ENCODE measurements around the gene ESPN.

ESPN gene

DNA sequence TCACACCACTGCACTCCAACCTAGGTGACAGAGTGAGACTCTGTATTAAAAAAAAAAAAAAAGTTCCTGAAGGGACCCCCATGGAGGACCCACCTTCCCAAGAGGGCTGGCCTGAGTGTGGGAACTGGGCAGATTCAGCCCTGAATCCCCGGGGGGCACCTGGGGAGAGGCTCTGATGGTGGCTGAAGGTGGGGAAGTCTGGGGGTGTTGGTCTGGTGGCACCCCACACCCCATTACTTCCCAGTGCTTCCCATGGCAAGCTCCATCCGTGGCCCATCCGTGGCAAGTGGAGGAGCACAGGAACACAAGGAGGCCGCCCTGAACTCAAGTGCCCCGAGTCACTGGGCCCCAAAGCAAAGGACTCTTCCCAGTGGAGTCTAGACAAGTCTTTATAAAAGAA is 42.2 kb downstream of the ESPN start:
- DNase-seq = no peak

DNA sequence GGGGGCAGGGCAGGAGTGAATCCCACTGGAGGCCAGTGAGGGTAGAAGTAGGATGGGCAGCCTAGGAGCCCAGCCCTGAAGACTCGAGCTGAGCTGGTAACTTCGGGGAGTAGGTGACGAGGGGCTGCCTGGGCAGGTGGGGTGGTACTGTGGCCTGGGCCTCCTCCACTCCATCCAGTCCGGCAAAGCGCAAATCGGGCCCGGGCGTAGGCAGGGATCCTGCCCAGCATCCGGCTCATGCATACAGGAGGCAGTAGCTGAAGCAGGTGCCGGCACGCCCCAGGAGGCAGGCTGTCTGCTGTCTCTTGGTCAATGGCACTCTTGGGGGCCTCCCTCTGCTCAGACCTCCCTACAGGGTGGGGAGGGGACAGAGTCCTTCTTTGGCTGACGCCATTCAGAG is 42.6 kb downstream of the ESPN start:
- no peak for DNase-seq

DNA sequence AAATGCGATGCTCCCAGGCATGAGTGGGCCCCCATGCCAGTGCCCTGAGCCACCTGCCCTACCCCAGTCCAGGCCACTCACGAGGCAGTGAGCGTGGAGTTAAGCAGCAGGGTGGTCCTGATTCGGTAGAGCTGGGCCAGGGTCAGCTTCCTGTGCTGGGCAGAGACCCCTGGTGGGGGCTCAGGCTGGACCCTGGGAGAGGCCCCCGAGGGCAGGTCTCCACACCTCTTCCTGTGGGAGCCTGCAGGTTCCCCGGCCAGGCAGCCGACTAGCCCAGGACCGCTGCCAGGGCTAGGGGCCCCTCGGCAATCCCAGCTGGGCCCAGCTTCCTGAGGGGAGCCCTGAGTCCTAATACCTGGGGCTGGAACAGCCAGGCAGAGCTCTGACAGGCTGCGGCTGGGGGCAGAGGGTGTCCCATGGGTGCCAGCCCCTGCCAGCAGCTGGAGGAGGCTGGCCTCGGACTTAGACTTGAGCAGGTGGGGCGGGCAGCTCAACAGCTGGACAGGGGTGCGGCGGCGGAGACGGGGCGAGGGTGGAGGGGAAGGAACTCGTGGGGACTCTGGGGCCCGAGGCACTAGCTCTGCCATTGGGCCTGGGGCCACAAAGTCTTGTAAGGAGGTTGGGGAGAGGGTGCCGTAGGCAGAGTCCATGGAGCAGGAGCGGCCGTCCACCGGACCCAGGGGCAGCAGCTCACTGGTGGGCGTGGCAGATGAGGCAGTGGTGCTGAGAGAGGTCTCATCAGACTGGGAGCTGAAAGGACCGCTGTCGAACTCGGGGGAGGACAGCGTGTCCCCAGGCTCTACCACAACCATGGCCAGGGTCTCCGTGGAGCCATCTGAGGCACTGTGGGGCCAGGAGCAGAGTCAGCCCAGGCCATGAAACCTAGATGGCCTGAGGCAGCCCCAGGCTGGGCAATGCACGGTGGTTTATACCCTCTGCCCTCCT is 43.4 kb downstream of the ESPN start:
- no peak for DNase-seq

DNA sequence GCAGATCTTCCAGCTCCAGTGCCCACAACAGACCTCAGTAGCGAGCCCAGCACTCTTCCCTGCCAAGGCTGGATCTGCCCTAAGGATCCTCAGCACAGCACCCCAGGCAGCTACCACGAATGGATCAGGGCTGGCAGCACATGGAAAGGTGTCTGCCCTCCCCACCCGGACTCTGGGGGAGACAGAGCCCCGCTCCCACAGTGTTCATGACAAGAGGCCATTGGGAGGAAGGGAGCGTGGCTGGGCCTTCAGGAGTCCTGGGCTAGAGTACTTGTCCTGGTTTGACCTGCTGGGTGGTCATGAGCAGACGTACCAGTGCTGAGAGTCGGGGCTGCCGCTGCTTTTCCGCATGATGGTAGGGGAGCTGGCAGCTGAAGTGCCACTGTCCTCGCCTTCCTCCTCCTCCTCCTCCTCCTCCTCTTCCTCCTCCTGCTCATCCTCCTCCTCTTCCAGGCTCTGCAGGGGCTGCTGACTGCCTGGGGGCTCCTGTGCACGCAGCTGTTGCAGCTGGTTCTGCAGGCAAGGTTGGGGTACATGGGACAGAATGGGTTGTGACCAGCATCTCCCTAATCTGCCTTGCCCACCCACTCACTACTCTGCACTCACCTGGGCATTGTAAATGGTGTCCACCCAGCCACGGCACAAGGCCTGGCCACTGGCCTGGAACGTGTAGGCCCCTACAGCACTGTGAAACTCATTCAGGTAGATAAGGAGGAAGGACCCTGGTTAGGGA is 44.3 kb downstream of the ESPN start:
- no peak for DNase-seq

DNA sequence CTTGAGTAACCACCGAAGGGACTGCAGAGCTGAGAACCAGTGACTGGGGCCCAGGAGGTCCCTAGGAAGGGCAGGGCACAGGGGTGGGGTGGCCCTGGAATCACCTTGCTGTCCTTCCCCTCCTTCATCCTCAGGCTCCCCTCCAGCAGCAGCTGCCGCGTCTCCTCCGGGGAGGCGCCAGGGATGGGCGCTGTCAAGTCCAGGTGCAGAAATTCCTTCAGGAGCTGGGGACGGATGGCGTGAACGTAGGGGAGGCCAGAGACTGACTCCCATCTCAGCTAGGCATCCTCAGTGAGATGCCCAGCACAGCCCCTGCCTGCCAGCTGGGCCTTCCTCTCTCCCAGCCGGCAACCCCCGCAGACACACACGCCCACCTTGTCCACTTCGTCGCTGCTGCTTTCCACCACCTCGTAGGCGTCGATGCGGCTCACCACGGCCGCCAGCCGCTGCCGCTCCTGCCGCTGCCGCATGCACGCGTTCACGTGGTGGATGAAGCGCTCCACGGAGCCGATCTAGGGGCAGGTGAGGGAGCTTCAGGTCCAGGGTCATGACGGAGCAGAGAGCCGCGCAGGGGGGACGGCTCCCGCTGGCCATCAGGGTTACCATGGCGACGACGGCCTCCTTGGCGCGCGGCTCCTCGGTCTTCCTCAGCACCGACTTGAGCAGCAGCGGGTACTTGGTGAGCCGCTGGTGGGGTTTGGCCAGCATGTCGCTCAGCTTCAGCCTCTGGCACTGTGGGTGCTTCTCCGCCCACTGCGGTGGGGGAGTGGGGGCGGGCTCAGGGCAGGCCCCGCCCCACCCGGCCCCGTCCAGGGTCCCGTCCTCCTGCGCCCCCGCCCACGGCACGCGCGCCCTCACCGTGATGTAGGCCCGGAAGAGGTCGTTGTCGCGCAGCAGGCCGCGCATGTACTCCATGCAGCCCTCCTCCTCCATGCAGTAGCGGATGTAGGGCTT is 45.8 kb downstream of the ESPN start:
- no peak for DNase-seq

DNA sequence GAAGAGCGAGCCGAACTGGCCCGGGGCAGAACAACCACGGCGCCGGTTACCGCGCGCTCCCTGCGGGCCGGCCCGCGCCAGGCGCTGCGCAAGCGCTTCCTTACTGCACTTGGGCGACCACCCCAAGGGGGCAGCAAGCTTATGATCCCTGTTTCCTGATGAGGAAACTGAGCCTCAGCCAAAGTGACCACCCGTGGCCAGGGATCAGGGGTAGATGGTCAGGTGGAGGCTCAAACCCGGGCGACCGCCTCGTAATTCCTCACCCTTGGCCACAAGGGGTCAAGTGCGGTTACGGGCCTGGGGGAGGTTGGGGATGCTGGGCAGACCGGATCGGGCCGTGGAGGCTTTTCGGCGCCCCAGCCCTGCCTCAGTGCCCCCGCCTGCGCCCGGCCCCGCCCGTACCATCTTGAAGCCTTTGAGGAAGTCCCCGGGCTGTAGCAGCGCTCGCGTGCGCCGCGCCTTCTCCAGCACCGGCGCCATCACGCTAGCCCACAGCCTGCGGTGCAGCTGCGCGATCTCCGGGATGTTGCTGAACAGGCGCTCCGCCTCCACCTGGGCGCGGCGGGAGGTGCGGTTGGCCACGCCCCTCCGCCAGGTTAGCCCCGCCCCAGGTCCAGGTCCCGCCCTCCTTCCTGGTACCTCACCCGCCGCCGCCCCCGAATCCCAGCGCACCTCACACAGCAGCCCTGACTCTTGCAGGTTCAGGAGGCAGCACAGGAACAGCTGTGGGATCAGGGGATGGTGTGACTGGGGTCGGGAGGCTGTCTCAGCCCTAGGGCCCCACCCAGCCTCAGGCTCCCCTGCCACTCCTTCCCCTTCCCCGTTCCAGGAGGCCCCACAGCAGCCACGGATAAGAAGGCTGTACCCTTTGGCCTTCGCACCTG is 46.8 kb downstream of the ESPN start:
- peak; percentile 79 for DNase-seq

DNA sequence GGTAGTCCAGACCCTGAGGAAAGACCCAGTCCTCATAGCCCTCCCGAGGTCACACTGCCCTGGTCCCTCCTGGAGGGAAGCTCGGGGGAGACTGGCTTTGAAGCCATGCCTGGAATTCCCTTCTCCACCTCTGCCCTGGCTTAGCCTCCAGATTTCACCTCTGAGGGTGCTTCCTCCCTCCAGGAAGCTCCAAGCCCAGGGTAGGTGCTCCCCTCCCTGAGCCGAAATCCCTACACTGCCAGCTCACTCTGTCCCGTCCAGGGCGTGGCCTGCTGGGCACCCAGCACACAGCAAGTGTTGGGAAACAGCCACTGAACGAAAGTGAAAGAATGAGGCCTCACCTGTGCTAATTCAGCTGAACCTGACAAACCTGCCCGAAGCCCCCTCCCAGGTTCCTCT is 47.4 kb downstream of the ESPN start:
- peak; percentile 64 for DNase-seq

DNA sequence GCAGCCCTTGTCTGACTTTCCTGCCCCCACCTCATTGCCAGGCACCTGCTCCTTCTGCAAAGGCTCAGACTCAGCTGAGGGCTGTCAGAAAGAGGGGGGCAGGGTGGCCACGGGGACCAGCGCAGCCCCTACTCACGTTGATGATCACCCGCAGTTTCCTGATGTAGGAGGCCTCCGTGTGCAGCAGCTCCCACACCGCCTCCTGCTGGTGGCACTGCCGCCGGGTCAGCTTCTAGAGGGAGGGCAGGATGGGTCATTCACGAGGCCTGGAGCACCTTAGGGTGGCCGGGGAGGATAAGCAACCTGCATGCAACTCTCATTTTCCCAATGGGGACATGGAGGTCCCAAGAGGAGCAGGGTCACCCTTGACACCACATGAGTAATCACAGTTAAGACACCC is 47.8 kb downstream of the ESPN start:
- DNase-seq = no peak

DNA sequence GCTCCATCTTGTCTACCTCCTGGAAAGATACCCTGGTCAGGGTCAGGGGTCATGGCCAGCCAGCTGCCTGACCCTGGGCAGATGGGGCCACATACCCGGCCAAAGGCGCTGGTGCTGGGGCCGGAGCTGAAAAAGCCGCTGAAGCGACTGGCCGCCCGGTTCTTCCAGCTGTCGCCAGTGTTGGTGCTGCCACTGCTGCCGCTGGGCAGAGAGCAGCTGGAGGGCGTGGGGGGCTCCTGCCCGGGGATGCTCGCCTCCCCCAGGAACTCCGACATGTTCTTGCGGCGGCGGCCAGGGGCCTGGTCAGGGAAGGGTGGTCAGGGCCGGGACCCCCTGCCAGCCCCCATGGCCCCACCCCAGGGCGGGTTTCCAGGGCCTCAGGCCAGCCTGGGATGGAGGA is 48.6 kb downstream of the ESPN start:
- DNase-seq = no peak

DNA sequence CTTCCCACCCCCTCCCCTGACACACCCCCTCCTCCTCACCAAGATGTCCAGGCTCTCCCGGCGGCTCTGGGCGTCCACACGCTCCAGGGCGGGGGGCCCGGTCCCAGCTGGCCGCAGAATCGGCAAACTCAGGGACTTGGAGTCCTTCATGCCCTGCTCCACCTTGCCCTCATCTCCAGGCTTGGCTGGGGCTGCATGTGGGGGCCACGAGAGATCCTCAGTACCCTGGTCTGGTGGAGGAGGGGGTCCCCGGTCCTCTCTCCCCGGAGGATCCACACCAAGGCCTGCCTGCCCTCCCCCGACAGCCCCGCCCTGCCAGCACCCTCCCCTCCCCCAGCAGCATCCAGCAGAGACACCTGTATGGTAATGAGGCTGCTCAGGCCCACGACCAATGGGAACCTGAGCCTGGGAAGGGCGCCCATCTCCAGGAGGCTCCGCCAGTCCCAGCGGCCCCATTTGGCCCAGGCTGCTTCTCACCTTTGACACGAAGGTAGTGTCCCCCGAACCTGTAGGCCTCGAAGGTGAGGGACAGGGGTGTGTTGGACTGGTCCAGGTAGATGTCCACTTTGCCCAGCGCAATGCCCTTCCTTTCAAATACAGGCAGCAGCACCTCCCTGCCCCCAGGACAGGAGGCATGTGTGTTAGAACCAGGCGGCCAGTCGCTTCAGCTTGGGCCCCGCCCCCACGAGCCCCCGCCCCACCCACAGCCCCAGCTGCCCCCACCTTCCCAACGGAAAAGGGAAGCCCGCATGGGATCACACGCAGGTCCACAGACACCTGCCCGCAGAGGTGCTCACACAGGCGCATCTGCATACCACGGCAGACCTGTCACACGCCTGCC is 49.6 kb downstream of the ESPN start:
- peak; percentile 73 for DNase-seq

DNA sequence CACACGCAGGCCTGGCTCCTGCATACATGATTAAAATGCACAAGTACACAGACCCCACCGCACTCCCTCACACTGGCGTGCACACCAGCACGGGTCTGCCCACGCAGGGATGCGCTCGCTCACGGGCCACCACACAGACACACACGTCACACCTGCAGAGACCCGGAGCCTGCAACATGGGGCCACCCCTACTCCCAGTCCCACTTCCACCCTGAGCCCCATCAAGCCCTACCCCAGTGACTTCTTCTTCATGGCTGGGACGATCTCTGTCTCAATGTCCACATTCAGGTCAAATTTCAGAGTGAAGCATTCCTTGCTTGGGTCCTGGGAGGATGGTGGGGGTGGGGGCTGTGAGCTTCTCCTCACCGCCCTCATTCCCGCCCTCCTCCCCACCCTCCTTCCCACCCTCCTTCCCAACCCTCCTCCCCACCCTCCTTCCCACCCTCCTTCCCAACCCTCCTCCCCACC is 50.3 kb downstream of the ESPN start:
- no peak for DNase-seq

DNA sequence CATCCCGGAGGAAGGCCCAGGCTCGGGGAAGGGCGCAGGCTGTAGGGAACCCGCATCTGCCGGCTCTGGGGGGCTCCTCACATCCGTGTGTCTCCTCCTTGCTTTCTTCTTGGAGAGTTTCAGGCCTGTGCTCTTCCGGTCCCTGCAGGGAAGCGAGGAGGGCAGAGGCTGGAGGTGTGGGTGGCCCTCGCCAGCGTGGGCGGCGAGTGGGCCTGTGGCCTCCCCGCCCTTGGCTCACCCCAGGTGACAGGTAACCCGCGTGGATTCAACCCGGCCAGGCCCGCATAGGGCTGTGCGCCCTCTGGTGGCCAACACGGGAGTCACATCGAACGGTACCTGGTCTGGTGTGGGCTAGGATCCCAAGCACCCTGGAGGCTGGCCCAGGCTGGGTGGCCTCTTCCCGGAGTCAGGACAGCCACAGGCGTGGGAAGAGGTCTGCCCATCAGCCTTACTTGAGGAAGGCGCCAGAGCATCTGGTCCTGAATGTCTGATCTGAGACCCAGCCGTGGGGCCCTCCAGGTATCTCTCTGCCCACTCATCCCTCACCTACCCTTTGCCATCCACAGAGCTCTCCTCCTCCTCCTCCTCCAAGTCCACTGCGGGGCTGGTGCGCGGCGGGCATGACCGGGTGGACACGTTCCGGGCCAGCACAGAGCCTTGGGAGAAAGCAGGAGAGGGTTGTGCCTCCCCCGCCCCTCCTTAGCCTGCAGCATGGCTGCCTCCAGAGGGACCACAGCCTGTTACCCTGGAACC is 51.0 kb downstream of the ESPN start:
- DNase-seq = peak; percentile 44

DNA sequence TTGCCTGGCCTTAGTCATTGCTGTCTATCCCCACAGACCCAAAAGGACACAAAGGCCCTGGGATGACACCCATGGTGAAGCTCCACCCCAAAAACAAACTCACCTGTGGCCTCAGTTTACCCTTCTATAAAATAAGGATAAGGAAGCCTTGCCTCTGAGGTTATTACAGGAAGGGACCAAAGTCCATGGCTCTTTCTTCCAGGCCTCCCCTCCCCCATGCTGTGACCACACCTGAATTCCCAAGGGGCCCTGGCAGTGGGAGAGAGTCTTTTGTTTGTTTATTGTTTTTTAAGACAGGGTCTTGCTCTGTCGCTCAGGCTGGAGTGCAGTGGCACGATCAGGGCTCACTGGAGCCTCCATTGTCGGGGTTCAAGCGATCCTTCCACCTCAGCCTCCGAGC is 51.9 kb downstream of the ESPN start:
- DNase-seq = no peak

DNA sequence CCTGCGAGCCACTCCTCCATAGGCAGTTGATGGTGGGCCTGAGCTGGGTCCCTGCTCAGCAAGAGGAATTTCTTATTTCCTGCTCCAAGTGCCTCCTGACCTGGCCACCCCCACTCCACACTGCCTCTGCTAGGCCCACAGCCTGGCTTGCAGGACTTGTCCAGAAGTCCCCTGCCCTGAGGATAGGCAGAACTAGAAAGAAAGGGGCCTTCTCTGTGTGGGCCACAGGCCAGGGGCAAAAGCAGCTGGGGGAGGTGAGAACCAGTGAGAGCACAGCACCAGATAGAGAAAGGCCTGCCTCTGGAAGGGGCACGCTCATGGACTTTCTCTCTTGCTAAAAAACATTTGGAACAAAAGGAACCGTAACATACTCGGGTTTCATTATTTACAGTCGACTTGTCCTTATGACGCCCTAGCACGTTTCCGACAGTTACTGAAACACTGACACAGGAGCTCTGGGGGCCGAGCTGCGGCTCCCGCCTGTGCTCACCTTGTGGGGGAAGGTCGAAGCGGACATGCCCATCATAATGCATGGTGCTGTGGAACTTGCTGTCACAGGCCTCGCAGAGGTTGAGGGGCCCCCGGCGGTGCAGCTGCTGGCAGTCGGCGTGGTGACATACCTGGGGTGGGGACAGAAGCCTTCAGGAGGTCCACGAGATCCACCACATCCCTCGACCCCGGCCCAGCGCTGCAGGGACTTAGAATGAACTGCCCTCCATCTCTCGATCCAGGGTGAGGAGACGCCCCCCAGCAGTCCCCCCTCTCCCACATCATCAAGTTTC is 52.7 kb downstream of the ESPN start:
- DNase-seq = no peak

DNA sequence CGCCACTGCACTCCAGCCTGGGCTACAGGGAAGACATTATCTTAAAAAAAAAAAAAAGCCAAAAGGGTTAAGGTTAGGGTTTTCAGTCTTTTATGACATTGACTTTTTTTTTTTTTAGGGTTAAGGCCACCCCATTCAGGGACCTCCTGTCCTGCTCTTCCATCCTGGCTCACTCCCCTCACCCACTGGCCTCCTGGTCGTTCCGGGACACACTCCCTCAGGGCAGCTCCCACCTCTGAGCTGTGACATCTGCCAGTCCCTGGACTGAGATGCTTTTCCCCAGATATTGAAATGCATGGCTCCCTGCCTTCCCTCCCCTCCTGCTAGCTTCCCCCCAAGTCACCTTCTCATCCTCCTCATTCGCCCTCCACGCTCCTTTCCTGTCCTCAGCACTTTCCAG is 57.2 kb downstream of the ESPN start:
- DNase-seq = no peak

DNA sequence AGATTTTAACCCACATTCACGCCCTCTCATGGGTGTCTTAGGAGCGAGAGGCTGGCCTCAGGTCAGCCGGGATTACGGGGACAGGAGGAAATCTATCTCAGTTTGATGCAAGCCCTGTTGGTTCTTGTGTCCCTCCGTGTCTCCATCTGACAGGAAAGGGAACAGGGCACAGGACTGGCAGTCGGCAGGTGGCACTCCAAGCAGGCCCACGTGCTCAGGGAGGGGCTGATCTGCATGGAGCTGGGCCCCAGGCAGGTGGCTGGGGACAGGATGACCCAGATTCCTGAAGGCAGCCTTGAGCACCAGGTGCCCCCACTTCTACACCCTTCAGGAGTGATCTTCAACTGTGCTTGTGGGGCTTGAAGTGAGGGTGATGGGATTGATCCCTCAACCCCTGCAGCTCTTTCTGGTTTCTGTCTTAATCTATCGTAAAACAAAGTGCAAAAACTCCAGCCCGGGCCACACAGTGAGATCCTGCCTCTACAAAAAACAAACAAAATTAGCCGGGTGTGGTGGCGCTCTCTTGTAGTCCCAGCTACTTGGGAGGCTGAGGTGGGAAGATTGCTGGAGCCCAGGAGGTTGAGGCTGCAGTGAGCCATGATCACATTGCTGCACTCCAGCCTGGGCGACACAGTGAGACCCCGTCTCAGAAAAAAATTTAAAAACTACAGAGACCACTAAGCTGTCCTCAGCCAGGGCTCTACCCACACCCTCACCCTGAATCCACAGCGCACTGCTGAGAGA is 58.6 kb downstream of the ESPN start:
- DNase-seq = peak; percentile 47

DNA sequence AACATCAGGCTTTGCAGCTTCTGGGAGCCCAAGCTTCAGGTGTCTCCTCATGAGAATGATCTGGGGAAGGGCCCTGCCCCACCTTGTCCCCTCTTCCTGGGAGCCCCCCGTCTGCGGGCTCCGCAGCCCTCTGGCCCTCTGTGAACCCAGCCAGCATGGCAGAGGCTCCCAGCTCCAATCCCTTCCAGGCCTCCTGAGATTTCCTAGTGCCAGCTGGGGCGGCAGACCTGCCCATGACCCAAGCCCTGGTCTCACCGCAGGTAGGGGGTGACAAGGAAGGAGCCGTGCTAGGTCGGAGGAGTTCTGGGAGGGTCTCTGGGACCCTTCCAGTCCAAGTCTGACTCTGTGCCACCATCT is 59.2 kb downstream of the ESPN start:
- no peak for DNase-seq

DNA sequence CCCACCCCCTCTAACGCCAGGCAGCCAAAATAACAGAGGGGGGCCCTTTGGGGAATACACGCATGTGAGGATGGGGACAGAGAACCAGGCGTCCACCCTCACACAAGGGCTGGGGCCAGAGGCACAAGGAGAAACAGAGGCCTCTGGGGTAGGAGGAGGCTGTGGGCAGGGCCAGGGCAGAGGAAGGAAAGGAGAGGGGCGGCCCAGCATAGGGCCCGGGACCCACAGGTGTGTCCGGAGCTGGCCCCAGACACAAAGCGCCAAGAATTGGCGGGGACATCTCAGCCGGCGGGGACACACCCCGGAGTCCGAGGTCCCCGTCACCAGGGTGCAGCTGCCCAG is 60.2 kb downstream of the ESPN start:
- no peak for DNase-seq

Measured in NCI-H2029 (cell line).